Body of pancreas (tissue), 4 donors: ENCODE data around the gene JPH3. TPM values are rescaled to one million over a fixed set of nuclear protein-coding genes. Genes with fewer than 3 reads are reported as not detected.

Source experiments
- ATAC-seq: fragments of 150-250 bp; one replicate; pipeline ENCODE4 v1.9.1; 2016
- DNase-seq, 4 donors: peaks; one replicate each; pipeline ENCODE4 v3.0.0-alpha.2; 2019
- H3K27ac ChIP-seq, 4 donors: fragments of 200-600 bp; sonication (generic); 1 replicate in 3 of 4; 2 replicates in 1 of 4; pipeline versions ENCODE4 v1.5.1 to v1.6.1; 2016 to 2019; ENCODE audit warnings: mild to moderate bottlenecking in 1 of 4, mixed read lengths in 1 of 4, moderate library complexity in 1 of 4
- H3K27me3 ChIP-seq, 2 donors: fragments of 200-600 bp; sonication (generic); one replicate each; pipeline ENCODE4 v1.6.0; 2016; ENCODE audit warnings: mild to moderate bottlenecking in 1 of 2
- H3K36me3 ChIP-seq, 2 donors: fragments of 200-600 bp; sonication (generic); replicated peaks in 1 of 2; 2 replicates each; pipeline ENCODE4 v1.5.1; 2016; ENCODE audit warnings: low read depth in 2 of 2; ENCODE audit not compliant: insufficient read depth in 1 of 2
- H3K4me1 ChIP-seq: fragments of 200-600 bp; sonication (generic); one replicate; pipeline ENCODE4 v1.6.0; 2016
- H3K4me3 ChIP-seq, 2 donors: fragments of 200-600 bp; sonication (generic); 1 replicate in 1 of 2; 2 replicates in 1 of 2; pipeline ENCODE4 v1.5.1; 2016 to 2019
- H3K9me3 ChIP-seq, 3 donors: fragments of 200-600 bp; sonication (generic); 1 replicate in 2 of 3; 2 replicates in 1 of 3; pipeline ENCODE4 v1.5.1; 2016
- POLR2A ChIP-seq, 3 donors: fragments of 450-650 bp; IDR thresholded peaks; one replicate each; pipeline ENCODE4 v1.6.1; 2016; ENCODE audit warnings: antibody characterized with exemption in 3 of 3, mild to moderate bottlenecking in 2 of 3
- WGBS, 2 donors: methylation state at CpG; one replicate each; pipeline ENCODE4 v1.1.5; 2017; 5-methylcytosine and 5-hydroxymethylcytosine counted together
- intact Hi-C: fragments of 100-400 bp; cut with DNase I; formaldehyde crosslinking; loops from one replicate; pipeline ENCODE4 v1.15.1; 2023
- total RNA-seq, 2 donors: library from RNA; depleted of rRNA; stranded (reverse); fragments of >200 nt; gene quantifications; one replicate each; pipeline ENCODE4 v1.1.0, GENCODE V29; 2016
- TF ChIP-seq, protein P1 (sequence below), 7 experiments: fragments of 450-650 bp in 4 of 7; fragments of 200-600 bp in 3 of 7; sonication (generic) in 3 of 7; IDR thresholded peaks; one replicate each; pipeline ENCODE4 v1.5.1; 2016 to 2019; ENCODE audit warnings: antibody characterized with exemption in 7 of 7

Gene JPH3
- total RNA-seq, 2 donors from 2014 or later = not detected

DNA sequence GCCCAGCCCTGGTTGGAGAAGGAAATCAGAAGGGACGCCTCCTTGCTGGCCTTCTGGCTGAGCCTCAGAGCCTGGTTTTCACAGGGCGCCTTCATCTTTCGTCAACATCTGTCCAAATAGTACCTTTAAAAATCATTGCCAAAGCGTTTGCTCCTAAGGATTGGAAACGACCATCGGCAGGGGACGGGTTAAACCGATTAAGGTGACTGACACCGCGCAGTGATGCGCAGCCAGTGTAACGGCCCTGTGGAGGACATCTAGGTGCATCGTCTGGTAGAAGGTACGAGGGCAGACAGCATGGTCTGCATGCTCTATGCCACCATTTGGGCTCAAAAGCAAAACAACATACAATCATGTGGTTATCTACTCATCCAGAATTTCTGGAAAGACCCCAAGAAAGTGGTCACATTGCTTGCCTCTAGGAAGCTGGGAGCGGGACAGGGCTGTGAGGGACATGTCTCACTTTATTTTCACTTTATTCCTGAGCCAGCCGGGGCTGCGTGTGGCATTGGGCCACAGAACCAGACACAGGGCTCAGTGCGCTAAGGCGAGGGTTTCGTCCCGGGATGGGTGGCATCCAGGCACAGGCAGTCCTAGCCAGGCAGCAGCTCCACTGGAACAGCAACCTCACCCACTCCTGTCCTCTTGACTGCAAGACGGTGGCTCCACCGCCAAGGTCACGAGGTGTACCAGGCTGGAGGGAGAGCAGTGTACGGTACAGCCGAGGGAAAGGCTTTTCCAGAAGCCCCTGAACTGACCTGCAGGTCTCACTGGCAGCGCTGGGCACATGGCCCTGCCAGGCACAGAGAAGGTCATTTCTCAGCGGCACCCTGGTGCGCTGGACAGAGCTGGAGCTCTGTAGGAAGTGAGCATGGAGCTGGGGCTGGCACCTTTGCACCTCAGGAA lies 40.9 kb upstream of the JPH3 start:
- DNase-seq = no peak
- ATAC-seq = no peak

DNA sequence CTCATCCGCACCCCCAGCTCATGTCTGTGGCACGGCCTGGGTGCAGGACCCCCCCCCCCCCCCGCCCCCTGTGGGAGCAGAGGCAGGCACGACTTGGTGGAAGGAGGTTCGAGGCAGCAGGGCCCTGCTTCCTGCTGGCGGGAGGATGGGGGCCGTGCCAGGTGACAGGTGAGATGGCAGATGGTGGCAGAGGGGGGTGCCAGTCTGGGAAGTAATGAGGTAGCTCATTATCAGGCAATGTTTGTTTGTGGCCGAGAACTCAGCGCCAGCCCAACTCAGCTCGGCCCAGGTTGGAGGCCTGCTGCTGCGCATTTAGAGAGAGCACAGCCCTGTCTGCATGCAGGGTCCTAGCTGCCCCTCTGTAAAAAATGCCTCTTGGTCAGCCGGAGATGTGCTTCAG lies 40.1 kb upstream of the JPH3 start:
- no peak for ATAC-seq

More for the DNA sequence above, 40.9 kb upstream of the JPH3 start:
- no peak for TF ChIP-seq POLR2A (IDR thresholded peaks at IDR 0.05)
- TF ChIP-seq, protein P1, sequence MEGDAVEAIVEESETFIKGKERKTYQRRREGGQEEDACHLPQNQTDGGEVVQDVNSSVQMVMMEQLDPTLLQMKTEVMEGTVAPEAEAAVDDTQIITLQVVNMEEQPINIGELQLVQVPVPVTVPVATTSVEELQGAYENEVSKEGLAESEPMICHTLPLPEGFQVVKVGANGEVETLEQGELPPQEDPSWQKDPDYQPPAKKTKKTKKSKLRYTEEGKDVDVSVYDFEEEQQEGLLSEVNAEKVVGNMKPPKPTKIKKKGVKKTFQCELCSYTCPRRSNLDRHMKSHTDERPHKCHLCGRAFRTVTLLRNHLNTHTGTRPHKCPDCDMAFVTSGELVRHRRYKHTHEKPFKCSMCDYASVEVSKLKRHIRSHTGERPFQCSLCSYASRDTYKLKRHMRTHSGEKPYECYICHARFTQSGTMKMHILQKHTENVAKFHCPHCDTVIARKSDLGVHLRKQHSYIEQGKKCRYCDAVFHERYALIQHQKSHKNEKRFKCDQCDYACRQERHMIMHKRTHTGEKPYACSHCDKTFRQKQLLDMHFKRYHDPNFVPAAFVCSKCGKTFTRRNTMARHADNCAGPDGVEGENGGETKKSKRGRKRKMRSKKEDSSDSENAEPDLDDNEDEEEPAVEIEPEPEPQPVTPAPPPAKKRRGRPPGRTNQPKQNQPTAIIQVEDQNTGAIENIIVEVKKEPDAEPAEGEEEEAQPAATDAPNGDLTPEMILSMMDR (IDR thresholded peaks at IDR 0.05) = no peak
- H3K9me3 ChIP-seq = no peaks in the 10 kb centered on the region
- 82 to 88% methylated on average over 24 to 29 of the region's 29 CpGs for WGBS, 2 donors
- no peak overlapping the region for H3K27ac ChIP-seq
- H3K4me3 ChIP-seq = no peak overlapping the region
- intact Hi-C loops = no loop called here
- H3K27me3 ChIP-seq = no peaks in the 10 kb centered on the region
- no peaks in the 10 kb centered on the region for H3K4me1 ChIP-seq
- no peaks in the 10 kb centered on the region for H3K36me3 ChIP-seq

DNA sequence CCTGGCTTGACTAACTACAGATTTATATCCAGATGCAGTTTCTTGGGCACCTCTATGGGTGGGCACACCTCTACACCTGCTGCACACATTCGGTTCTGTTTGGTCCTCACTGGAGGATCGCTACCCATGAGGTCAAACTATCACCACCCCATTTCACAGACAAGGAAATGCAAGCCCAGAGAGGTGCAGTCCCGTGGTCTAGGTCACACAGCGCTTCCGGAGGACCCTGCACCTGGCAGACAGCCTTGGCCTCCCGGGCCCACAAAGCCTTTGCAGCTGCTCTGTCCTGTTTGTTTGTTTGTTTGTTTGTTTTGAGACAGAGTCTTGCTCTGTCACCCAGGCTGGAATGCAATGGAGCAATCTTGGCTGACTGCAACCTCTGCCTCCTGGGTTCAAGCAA lies 39.3 kb upstream of the JPH3 start:
- TF ChIP-seq, protein P1 (IDR thresholded peaks at IDR 0.05) = no peak
- TF ChIP-seq POLR2A (IDR thresholded peaks at IDR 0.05) = no peak
- H3K27me3 ChIP-seq = no peaks in the 10 kb centered on the region
- DNase-seq (no peak), ATAC-seq (no peak)
- H3K9me3 ChIP-seq = no peaks in the 10 kb centered on the region
- H3K27ac ChIP-seq = no peak overlapping the region
- intact Hi-C loops = no loop called here
- 71 to 79% methylated on average over 6 of the region's 6 CpGs for whole genome bisulfite sequencing, 2 donors
- H3K4me1 ChIP-seq = no peaks in the 10 kb centered on the region
- no peaks in the 10 kb centered on the region for H3K36me3 ChIP-seq
- no peak overlapping the region for H3K4me3 ChIP-seq

More for the DNA sequence above, 40.1 kb upstream of the JPH3 start:
- intact Hi-C loops = no loop called here
- TF ChIP-seq POLR2A (IDR thresholded peaks at IDR 0.05) = no peak
- TF ChIP-seq, protein P1 (IDR thresholded peaks at IDR 0.05) = no peak
- Histone ChIP-seq H3K4me1 (no peaks in the 10 kb centered on the region), H3K27ac (no peak overlapping the region), H3K27me3 (no peaks in the 10 kb centered on the region), H3K4me3 (no peak overlapping the region), H3K9me3 (no peaks in the 10 kb centered on the region), H3K36me3 (no peaks in the 10 kb centered on the region)
- DNase-seq = peak in 2 of 4 donors; percentile 20 to 27
- 35 to 51% methylated on average over 6 to 9 of the region's 12 CpGs for WGBS, 2 donors

DNA sequence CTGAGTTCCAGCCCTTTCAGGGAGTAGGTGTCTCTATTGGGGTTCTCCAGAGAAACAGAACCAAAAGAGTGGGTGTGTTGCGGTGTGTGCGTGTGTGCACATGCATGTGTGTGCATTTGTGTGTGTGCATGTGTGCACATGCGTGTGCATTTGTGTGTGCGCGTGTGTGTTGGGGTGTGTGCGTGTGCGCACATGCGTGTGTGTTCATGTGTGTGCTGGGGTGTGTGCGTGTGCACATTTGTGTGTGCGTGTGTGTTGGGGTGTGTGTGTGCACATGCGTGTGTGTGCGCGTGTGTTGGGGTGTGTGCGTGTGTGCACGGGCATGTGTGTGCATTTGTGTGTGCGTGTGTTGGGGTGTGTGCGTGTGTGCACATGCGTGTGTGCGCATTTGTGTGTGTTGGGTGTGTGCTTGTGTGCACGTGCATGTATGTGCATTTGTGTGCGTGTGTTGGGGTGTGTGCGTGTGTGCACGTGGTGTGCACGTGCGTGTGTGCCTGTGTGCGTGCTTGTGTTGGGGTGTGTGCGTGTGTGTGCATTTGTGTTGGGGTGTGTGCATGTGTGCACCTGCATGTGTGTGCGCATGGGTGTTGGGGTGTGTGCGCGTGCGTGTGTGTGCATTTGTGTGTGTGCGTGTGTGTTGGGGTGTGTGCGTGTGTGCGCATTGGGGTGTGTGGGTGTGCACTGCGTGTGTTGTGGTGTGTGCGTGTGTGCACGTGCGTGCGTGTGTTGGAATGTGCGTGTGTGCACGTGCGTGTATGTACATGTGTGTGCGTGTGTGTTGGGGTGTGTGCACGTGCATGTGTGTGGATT lies 38.4 kb upstream of the JPH3 start:
- intact Hi-C loops = no loop called here
- Histone ChIP-seq H3K4me1 (no peaks in the 10 kb centered on the region), H3K36me3 (no peaks in the 10 kb centered on the region), H3K4me3 (no peak overlapping the region), H3K27me3 (no peaks in the 10 kb centered on the region), H3K9me3 (no peaks in the 10 kb centered on the region), H3K27ac (no peak overlapping the region)
- DNase-seq (no peak), ATAC-seq (no peak)
- TF ChIP-seq, protein P1 (IDR thresholded peaks at IDR 0.05) = no peak
- WGBS, 2 donors = 72 to 74% methylated on average over 41 to 44 of the region's 44 CpGs
